ENCODE results near the gene ENTREP3. TPM values are rescaled to one million over a fixed set of nuclear protein-coding genes. Genes with fewer than 3 reads are reported as not detected.
"Not testable (repeated sequence)": the region's sequence is repeated elsewhere in the genome, so short reads cannot be mapped to it uniquely, and the experiment has no call there.

ENTREP3 gene
- total RNA-seq, 1 donor from 2014 or later = 51.1 TPM

GRCh38 chr1:155219592-155220031 is 35.7 kb downstream of the ENTREP3 start:
- Histone ChIP-seq H3K4me2 (ENCODE audit: low read length) (peak overlapping the region; percentile 19), H3K9ac (ENCODE audit: low read length) (no peak overlapping the region), H3K9me3 (ENCODE audit: insufficient read depth, low read depth, low read length) (no peaks in the 10 kb centered on the region), H3K27me3 (ENCODE audit: insufficient read depth, low read length) (no peaks in the 10 kb centered on the region), H3K79me2 (ENCODE audit: insufficient read depth, low read length) (peaks cover 3% of the 10 kb centered on the region), H3K27ac (ENCODE audit: low read depth, low read length) (no peak overlapping the region), H3K36me3 (ENCODE audit: insufficient read depth, low read length) (no peaks in the 10 kb centered on the region), H3K4me3 (ENCODE audit: insufficient read depth, low read depth, low read length) (no peak overlapping the region), H3K4me1 (ENCODE audit: insufficient read depth, low read length) (peaks cover 6% of the 10 kb centered on the region), H2AFZ (ENCODE audit: low read depth, low read length) (peak overlapping the region; percentile 11), H4K20me1 (ENCODE audit: insufficient read depth, low read length) (no peaks in the 10 kb centered on the region)
- no peak for TF ChIP-seq EZH2 (IDR thresholded peaks at IDR 0.05; ENCODE audit: insufficient read depth, low read length)
- no peak for TF ChIP-seq CTCF (IDR thresholded peaks at IDR 0.05; ENCODE audit: insufficient read depth, low read depth, low read length)
- FAIRE-seq = no peak
- H3K27ac Mint-ChIP-seq (ENCODE audit: unreplicated experiment) = peak overlapping the region; percentile 62
- H3K36me3 Mint-ChIP-seq (ENCODE audit: low read depth, unreplicated experiment) = peaks cover 4% of the 10 kb centered on the region
- no peaks in the 10 kb centered on the region for H3K9me3 Mint-ChIP-seq (ENCODE audit: unreplicated experiment)
- DNase-seq (ENCODE audit: low read depth) = no peak
- H3K4me3 Mint-ChIP-seq (ENCODE audit: unreplicated experiment) = no peak overlapping the region
- no peaks in the 10 kb centered on the region for H3K27me3 Mint-ChIP-seq (ENCODE audit: low read depth, unreplicated experiment)
- peaks cover 7% of the 10 kb centered on the region for H3K4me1 Mint-ChIP-seq (ENCODE audit: low read depth, unreplicated experiment)

GRCh38 chr1:155218854-155219591 is 36.3 kb downstream of the ENTREP3 start:
- no peak for TF ChIP-seq CTCF (IDR thresholded peaks at IDR 0.05; ENCODE audit: insufficient read depth, low read depth, low read length)
- no peak for TF ChIP-seq EZH2 (IDR thresholded peaks at IDR 0.05; ENCODE audit: insufficient read depth, low read length)
- H3K27me3 Mint-ChIP-seq (ENCODE audit: low read depth, unreplicated experiment) = no peaks in the 10 kb centered on the region
- no peaks in the 10 kb centered on the region for H3K9me3 Mint-ChIP-seq (ENCODE audit: unreplicated experiment)
- peaks cover 4% of the 10 kb centered on the region for H3K36me3 Mint-ChIP-seq (ENCODE audit: low read depth, unreplicated experiment)
- no peak for FAIRE-seq
- H3K4me1 Mint-ChIP-seq (ENCODE audit: low read depth, unreplicated experiment) = peaks cover 2% of the 10 kb centered on the region
- H3K4me3 ChIP-seq (ENCODE audit: insufficient read depth, low read depth, low read length) = no peak overlapping the region
- peak overlapping the region; percentile 22 for H3K4me3 Mint-ChIP-seq (ENCODE audit: unreplicated experiment)
- H3K36me3 ChIP-seq (ENCODE audit: insufficient read depth, low read length) = no peaks in the 10 kb centered on the region
- DNase-seq (ENCODE audit: low read depth) = no peak
- H3K4me2 ChIP-seq (ENCODE audit: low read length) = peak overlapping the region; percentile 19
- H3K9me3 ChIP-seq (ENCODE audit: insufficient read depth, low read depth, low read length) = no peaks in the 10 kb centered on the region
- no peaks in the 10 kb centered on the region for H4K20me1 ChIP-seq (ENCODE audit: insufficient read depth, low read length)
- peaks cover 2% of the 10 kb centered on the region for H3K79me2 ChIP-seq (ENCODE audit: insufficient read depth, low read length)
- H3K27me3 ChIP-seq (ENCODE audit: insufficient read depth, low read length) = no peaks in the 10 kb centered on the region
- peak overlapping the region; percentile 11 for H2AFZ ChIP-seq (ENCODE audit: low read depth, low read length)
- H3K9ac ChIP-seq (ENCODE audit: low read length) = no peak overlapping the region
- H3K4me1 ChIP-seq (ENCODE audit: insufficient read depth, low read length) = peaks cover under 1% of the 10 kb centered on the region
- peak overlapping the region; percentile 62 for H3K27ac Mint-ChIP-seq (ENCODE audit: unreplicated experiment)
- no peak overlapping the region for H3K27ac ChIP-seq (ENCODE audit: low read depth, low read length)

GRCh38 chr1:155214702-155215101 is 40.6 kb downstream of the ENTREP3 start:
- not testable (repeated sequence) for H3K4me1 Mint-ChIP-seq (ENCODE audit: low read depth, unreplicated experiment); H3K4me3 Mint-ChIP-seq (ENCODE audit: unreplicated experiment); H3K36me3 Mint-ChIP-seq (ENCODE audit: low read depth, unreplicated experiment); H3K79me2 ChIP-seq (ENCODE audit: insufficient read depth, low read length); H4K20me1 ChIP-seq (ENCODE audit: insufficient read depth, low read length); FAIRE-seq; DNase-seq (ENCODE audit: low read depth); H2AFZ ChIP-seq (ENCODE audit: low read depth, low read length); H3K27me3 Mint-ChIP-seq (ENCODE audit: low read depth, unreplicated experiment); H3K27ac Mint-ChIP-seq (ENCODE audit: unreplicated experiment); H3K27ac ChIP-seq (ENCODE audit: low read depth, low read length); H3K4me2 ChIP-seq (ENCODE audit: low read length); H3K36me3 ChIP-seq (ENCODE audit: insufficient read depth, low read length); H3K9me3 Mint-ChIP-seq (ENCODE audit: unreplicated experiment); H3K4me3 ChIP-seq (ENCODE audit: insufficient read depth, low read depth, low read length); H3K9ac ChIP-seq (ENCODE audit: low read length); H3K4me1 ChIP-seq (ENCODE audit: insufficient read depth, low read length); H3K9me3 ChIP-seq (ENCODE audit: insufficient read depth, low read depth, low read length); H3K27me3 ChIP-seq (ENCODE audit: insufficient read depth, low read length)

- Histone ChIP-seq H3K4me1 (ENCODE audit: insufficient read depth, low read length) (peaks cover 18% of the 10 kb centered on the region), H3K79me2 (ENCODE audit: insufficient read depth, low read length) (peaks cover 12% of the 10 kb centered on the region)
- not testable (repeated sequence) for H3K27me3 Mint-ChIP-seq (ENCODE audit: low read depth, unreplicated experiment); H2AFZ ChIP-seq (ENCODE audit: low read depth, low read length); H3K27ac ChIP-seq (ENCODE audit: low read depth, low read length); H3K4me2 ChIP-seq (ENCODE audit: low read length); H3K9me3 Mint-ChIP-seq (ENCODE audit: unreplicated experiment); H3K36me3 Mint-ChIP-seq (ENCODE audit: low read depth, unreplicated experiment); H3K4me3 Mint-ChIP-seq (ENCODE audit: unreplicated experiment); H3K4me1 Mint-ChIP-seq (ENCODE audit: low read depth, unreplicated experiment); H3K27me3 ChIP-seq (ENCODE audit: insufficient read depth, low read length); DNase-seq (ENCODE audit: low read depth); FAIRE-seq; H3K9me3 ChIP-seq (ENCODE audit: insufficient read depth, low read depth, low read length); H3K4me3 ChIP-seq (ENCODE audit: insufficient read depth, low read depth, low read length); H3K36me3 ChIP-seq (ENCODE audit: insufficient read depth, low read length); H4K20me1 ChIP-seq (ENCODE audit: insufficient read depth, low read length); H3K27ac Mint-ChIP-seq (ENCODE audit: unreplicated experiment); H3K9ac ChIP-seq (ENCODE audit: low read length)
Observed at GRCh38 chr1:155212051-155212440, 43.2 kb downstream of the ENTREP3 start.

Measured in astrocyte (in vitro differentiated cells and primary cell).